Peyer's patch (tissue), 4 donors: ENCODE measurements around the gene CACNA2D3.

Experiments
- POLR2A ChIP-seq, 2 donors: fragments of 450-650 bp; IDR thresholded peaks; one replicate each; pipeline ENCODE4 v1.5.1; 2017; ENCODE audit warnings: antibody characterized with exemption in 2 of 2, mild to moderate bottlenecking in 2 of 2, moderate library complexity in 2 of 2
- TF ChIP-seq, protein P1 (sequence below), 6 experiments: fragments of 450-650 bp in 4 of 6; fragments of 200-600 bp in 2 of 6; sonication (generic) in 1 of 6; IDR thresholded peaks; one replicate each; pipeline ENCODE4 v1.5.1; 2017 to 2019; ENCODE audit warnings: antibody characterized with exemption in 6 of 6, mild to moderate bottlenecking in 3 of 6, moderate library complexity in 1 of 6

DNA sequence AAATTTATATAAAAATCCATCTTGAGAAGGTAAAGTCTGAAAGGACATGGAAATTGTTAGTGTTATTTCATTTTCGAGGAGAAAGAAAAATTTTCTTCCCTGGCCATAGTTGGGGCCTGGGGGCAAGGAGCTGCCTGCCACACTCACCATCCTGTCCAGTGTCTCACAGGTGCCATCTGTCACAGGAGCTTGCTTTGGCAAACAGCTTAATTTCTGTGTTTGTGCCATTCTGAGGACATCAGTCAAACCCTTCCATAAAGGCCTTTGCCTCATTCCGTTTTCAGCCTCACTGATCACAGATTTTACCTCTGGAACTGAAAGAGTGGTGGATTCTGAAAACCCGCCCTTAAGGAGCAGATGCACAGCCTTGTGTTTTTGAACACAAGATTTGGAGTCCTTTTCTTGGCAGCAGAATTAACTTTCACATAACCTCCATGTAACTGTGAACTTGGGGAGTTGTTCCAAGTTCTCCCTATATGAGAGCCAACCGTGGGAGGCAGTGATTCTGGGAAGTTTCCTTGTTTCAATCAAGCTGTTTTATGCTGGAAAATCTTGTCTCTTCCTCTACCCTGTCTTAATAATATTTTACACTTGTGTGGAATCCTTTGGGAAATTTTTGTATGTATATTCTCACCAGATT, 254.7 kb downstream of the CACNA2D3 start:
- TF ChIP-seq, protein P1, sequence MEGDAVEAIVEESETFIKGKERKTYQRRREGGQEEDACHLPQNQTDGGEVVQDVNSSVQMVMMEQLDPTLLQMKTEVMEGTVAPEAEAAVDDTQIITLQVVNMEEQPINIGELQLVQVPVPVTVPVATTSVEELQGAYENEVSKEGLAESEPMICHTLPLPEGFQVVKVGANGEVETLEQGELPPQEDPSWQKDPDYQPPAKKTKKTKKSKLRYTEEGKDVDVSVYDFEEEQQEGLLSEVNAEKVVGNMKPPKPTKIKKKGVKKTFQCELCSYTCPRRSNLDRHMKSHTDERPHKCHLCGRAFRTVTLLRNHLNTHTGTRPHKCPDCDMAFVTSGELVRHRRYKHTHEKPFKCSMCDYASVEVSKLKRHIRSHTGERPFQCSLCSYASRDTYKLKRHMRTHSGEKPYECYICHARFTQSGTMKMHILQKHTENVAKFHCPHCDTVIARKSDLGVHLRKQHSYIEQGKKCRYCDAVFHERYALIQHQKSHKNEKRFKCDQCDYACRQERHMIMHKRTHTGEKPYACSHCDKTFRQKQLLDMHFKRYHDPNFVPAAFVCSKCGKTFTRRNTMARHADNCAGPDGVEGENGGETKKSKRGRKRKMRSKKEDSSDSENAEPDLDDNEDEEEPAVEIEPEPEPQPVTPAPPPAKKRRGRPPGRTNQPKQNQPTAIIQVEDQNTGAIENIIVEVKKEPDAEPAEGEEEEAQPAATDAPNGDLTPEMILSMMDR (IDR thresholded peaks at IDR 0.05): no peak
- TF ChIP-seq POLR2A (IDR thresholded peaks at IDR 0.05): no peak
